Body of pancreas (tissue), 4 donors: ENCODE measurements around the gene DCTN1.
"Not testable (repeated sequence)": the region's sequence is repeated elsewhere in the genome, so short reads cannot be mapped to it uniquely, and the experiment has no call there.

ENCODE experiments used
- CTCF ChIP-seq, 7 experiments: fragments of 450-650 bp in 4 of 7; fragments of 200-600 bp in 3 of 7; sonication (generic) in 3 of 7; IDR thresholded peaks; one replicate each; pipeline ENCODE4 v1.5.1; 2016 to 2019; ENCODE audit warnings: antibody characterized with exemption in 7 of 7
- POLR2A ChIP-seq, 3 donors: fragments of 450-650 bp; IDR thresholded peaks; one replicate each; pipeline ENCODE4 v1.6.1; 2016; ENCODE audit warnings: antibody characterized with exemption in 3 of 3, mild to moderate bottlenecking in 2 of 3

- not testable (repeated sequence) for TF ChIP-seq CTCF, POLR2A (IDR thresholded peaks at IDR 0.05)
Measured at GRCh38 chr2:74336227-74336626, 43.9 kb downstream of the DCTN1 start.
